Astrocyte (in vitro differentiated cells and primary cell): Measurements from ENCODE around the gene ANKRD9. TPM values are rescaled to one million over a fixed set of nuclear protein-coding genes. Genes with fewer than 3 reads are reported as not detected.

Source experiments
- DNase-seq: peaks from one replicate; pipeline ENCODE4 v3.0.0-alpha.2; 2010; ENCODE audit warnings: low read depth
- FAIRE-seq: peaks from 2 replicates; lab custom pipeline; 2011; peaks lifted over from hg19 to GRCh38; lab: Jason Lieb, UNC
- H2AFZ ChIP-seq: 2 replicates; pipeline ENCODE4 v1.6.0; 2012; ENCODE audit warnings: low read depth, low read length, inconsistent platforms
- H3K27ac ChIP-seq: 2 replicates; pipeline ENCODE4 v1.5.1; 2011; ENCODE audit warnings: low read depth, low read length, inconsistent platforms
- H3K27me3 ChIP-seq: 2 replicates; pipeline ENCODE4 v1.6.0; 2011; ENCODE audit warnings: low read length, inconsistent platforms; ENCODE audit not compliant: insufficient read depth
- H3K36me3 ChIP-seq: 2 replicates; pipeline ENCODE4 v1.5.1; 2011; ENCODE audit warnings: low read length, inconsistent platforms; ENCODE audit not compliant: insufficient read depth
- H3K4me1 ChIP-seq: 2 replicates; pipeline ENCODE4 v1.5.1; 2011; ENCODE audit warnings: low read length, inconsistent platforms; ENCODE audit not compliant: insufficient read depth
- H3K4me2 ChIP-seq: 2 replicates; pipeline ENCODE4 v1.6.0; 2012; ENCODE audit warnings: low read length, inconsistent platforms
- H3K4me3 ChIP-seq: 2 replicates; pipeline ENCODE4 v1.5.1; 2011; ENCODE audit warnings: low read depth, mild to moderate bottlenecking, low read length, inconsistent platforms; ENCODE audit not compliant: insufficient read depth
- H3K79me2 ChIP-seq: 2 replicates; pipeline ENCODE4 v1.6.0; 2012; ENCODE audit warnings: mild to moderate bottlenecking, low read length, inconsistent platforms; ENCODE audit not compliant: insufficient read depth
- H3K9ac ChIP-seq: 2 replicates; pipeline ENCODE4 v1.6.0; 2012; ENCODE audit warnings: mild to moderate bottlenecking, low read length, inconsistent platforms
- H3K9me3 ChIP-seq: 2 replicates; pipeline ENCODE4 v1.5.1; 2012; ENCODE audit warnings: low read depth, mild to moderate bottlenecking, low read length, inconsistent platforms; ENCODE audit not compliant: insufficient read depth
- H4K20me1 ChIP-seq: 2 replicates; pipeline ENCODE4 v1.6.0; 2012; ENCODE audit warnings: low read length, inconsistent platforms; ENCODE audit not compliant: insufficient read depth
- H3K27ac Mint-ChIP-seq: one replicate; pipeline ENCODE4 v1.8.0; 2021; ENCODE audit warnings: mild to moderate bottlenecking, mixed read lengths; ENCODE audit not compliant: unreplicated experiment
- H3K27me3 Mint-ChIP-seq: one replicate; pipeline ENCODE4 v1.8.0; 2021; ENCODE audit warnings: low read depth, mixed read lengths; ENCODE audit not compliant: unreplicated experiment
- H3K36me3 Mint-ChIP-seq: one replicate; pipeline ENCODE4 v1.8.0; 2021; ENCODE audit warnings: low read depth, mixed read lengths; ENCODE audit not compliant: unreplicated experiment
- H3K4me1 Mint-ChIP-seq: one replicate; pipeline ENCODE4 v1.8.0; 2021; ENCODE audit warnings: low read depth, mixed read lengths; ENCODE audit not compliant: unreplicated experiment
- H3K4me3 Mint-ChIP-seq: one replicate; pipeline ENCODE4 v1.8.0; 2021; ENCODE audit warnings: mild to moderate bottlenecking, moderate library complexity, mixed read lengths; ENCODE audit not compliant: unreplicated experiment
- H3K9me3 Mint-ChIP-seq: one replicate; pipeline ENCODE4 v1.8.0; 2021; ENCODE audit warnings: mild to moderate bottlenecking, mixed read lengths; ENCODE audit not compliant: unreplicated experiment
- CTCF ChIP-seq: IDR thresholded peaks from 2 replicates; pipeline ENCODE4 v1.5.1; 2011; ENCODE audit warnings: low read depth, mild to moderate bottlenecking, inconsistent platforms, low read length, moderate library complexity; ENCODE audit not compliant: insufficient read depth
- EZH2 ChIP-seq: IDR thresholded peaks from 2 replicates; pipeline ENCODE4 v1.6.1; 2012; ENCODE audit warnings: mild to moderate bottlenecking, low read length, inconsistent platforms; ENCODE audit not compliant: insufficient read depth
- total RNA-seq: library from RNA; stranded (reverse); gene quantifications from 2 replicates; pipeline ENCODE4 v1.2.1, GENCODE V29; 2021

Gene ANKRD9
- total RNA-seq, 1 donor from 2014 or later = 9.4 TPM

GRCh38 chr14:102485693-102486512 lies 23.7 kb downstream of the ANKRD9 start:
- no peaks in the 10 kb centered on the region for H3K27me3 ChIP-seq
- H3K9me3 Mint-ChIP-seq = peaks cover 7% of the 10 kb centered on the region
- H3K27ac Mint-ChIP-seq = no peak overlapping the region
- peaks cover 20% of the 10 kb centered on the region for H4K20me1 ChIP-seq
- DNase-seq = no peak
- H3K9me3 ChIP-seq = no peaks in the 10 kb centered on the region
- H3K4me2 ChIP-seq = no peak overlapping the region
- no peak overlapping the region for H3K4me3 Mint-ChIP-seq
- H3K36me3 Mint-ChIP-seq = peaks cover 22% of the 10 kb centered on the region
- TF ChIP-seq EZH2 = no peak
- no peak for TF ChIP-seq CTCF
- H3K4me1 Mint-ChIP-seq = peaks cover 8% of the 10 kb centered on the region
- no peak overlapping the region for H2AFZ ChIP-seq
- peaks cover 3% of the 10 kb centered on the region for H3K4me1 ChIP-seq
- no peak for FAIRE-seq
- no peaks in the 10 kb centered on the region for H3K27me3 Mint-ChIP-seq
- no peaks in the 10 kb centered on the region for H3K79me2 ChIP-seq
- no peak overlapping the region for H3K9ac ChIP-seq
- H3K36me3 ChIP-seq = no peaks in the 10 kb centered on the region
- H3K4me3 ChIP-seq = no peak overlapping the region
- H3K27ac ChIP-seq = no peak overlapping the region

GRCh38 chr14:102484316-102484715 lies 25.3 kb downstream of the ANKRD9 start:
- H2AFZ ChIP-seq = no peak overlapping the region
- H3K27ac Mint-ChIP-seq = no peak overlapping the region
- no peak for DNase-seq
- H3K36me3 Mint-ChIP-seq = peaks cover 28% of the 10 kb centered on the region
- TF ChIP-seq EZH2 (no peak), CTCF (no peak)
- H3K27me3 ChIP-seq = no peaks in the 10 kb centered on the region
- peaks cover 3% of the 10 kb centered on the region for H3K4me1 ChIP-seq
- H3K4me3 ChIP-seq = no peak overlapping the region
- H3K4me1 Mint-ChIP-seq = peaks cover 8% of the 10 kb centered on the region
- no peaks in the 10 kb centered on the region for H3K27me3 Mint-ChIP-seq
- no peaks in the 10 kb centered on the region for H3K36me3 ChIP-seq
- peaks cover 20% of the 10 kb centered on the region for H4K20me1 ChIP-seq
- no peak overlapping the region for H3K4me2 ChIP-seq
- no peak overlapping the region for H3K4me3 Mint-ChIP-seq
- H3K9ac ChIP-seq = no peak overlapping the region
- no peak for FAIRE-seq
- no peak overlapping the region for H3K27ac ChIP-seq
- peaks cover 7% of the 10 kb centered on the region for H3K9me3 Mint-ChIP-seq
- no peaks in the 10 kb centered on the region for H3K79me2 ChIP-seq
- H3K9me3 ChIP-seq = no peaks in the 10 kb centered on the region

DNA sequence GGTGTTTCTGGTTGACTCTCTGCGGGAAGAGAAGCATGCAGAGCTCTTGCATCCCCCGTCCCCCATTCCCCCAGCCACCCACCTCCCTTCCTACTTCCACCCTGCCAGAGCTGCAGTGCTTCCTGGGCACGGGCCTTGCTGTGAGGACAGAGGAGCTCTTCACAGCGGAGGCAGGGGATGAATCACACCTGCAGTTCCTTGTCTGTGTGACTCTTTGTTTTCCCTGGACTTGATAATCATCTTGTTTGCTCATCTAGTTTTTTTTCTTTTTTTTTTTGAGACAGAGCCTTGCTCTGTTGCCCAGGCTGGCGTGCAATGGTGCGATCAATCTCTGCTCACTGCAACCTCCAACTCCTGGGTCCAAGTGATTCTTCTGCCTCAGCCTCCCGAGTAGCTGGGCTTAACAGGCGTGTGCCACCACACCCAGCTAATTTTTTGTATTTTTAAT lies 27.8 kb downstream of the ANKRD9 start:
- Histone ChIP-seq H2AFZ (no peak overlapping the region), H3K4me3 (no peak overlapping the region), H3K4me2 (peak overlapping the region; percentile 4), H3K9me3 (no peaks in the 10 kb centered on the region), H3K27me3 (no peaks in the 10 kb centered on the region), H3K9ac (no peak overlapping the region), H3K27ac (no peak overlapping the region), H4K20me1 (peaks cover 18% of the 10 kb centered on the region), H3K36me3 (no peaks in the 10 kb centered on the region), H3K4me1 (peaks cover 3% of the 10 kb centered on the region), H3K79me2 (no peaks in the 10 kb centered on the region)
- H3K27me3 Mint-ChIP-seq = no peaks in the 10 kb centered on the region
- H3K9me3 Mint-ChIP-seq = peaks cover 7% of the 10 kb centered on the region
- H3K4me3 Mint-ChIP-seq = peak overlapping the region; percentile 60
- no peak for TF ChIP-seq EZH2
- TF ChIP-seq CTCF = no peak
- peaks cover 32% of the 10 kb centered on the region for H3K36me3 Mint-ChIP-seq
- peaks cover 8% of the 10 kb centered on the region for H3K4me1 Mint-ChIP-seq
- DNase-seq = peak; percentile 47
- no peak for FAIRE-seq
- H3K27ac Mint-ChIP-seq = no peak overlapping the region
